Stimulated activated CD4-positive, alpha-beta T cell treated with anti-CD3 and anti-CD28 coated beads, Interleukin-15, amount 100 ng/mL, for 1 hour (primary cell): Measurements from ENCODE around the gene MKRN1.
"Not testable (repeated sequence)": the region's sequence is repeated elsewhere in the genome, so short reads cannot be mapped to it uniquely, and the experiment has no call there.

Experiments used
- DNase-seq, 2 donors: peaks; one replicate each; pipeline ENCODE4 v3.0.0-alpha.2; 2020; ENCODE audit warnings: low read depth in 1 of 2, low spot score in 1 of 2

Gene MKRN1

GRCh38 chr7:140484951-140485499 lies 5.7 kb upstream of the MKRN1 start:
- DNase-seq: no peak

- DNase-seq: no peak
Observed at GRCh38 chr7:140484479-140484878, 5.2 kb upstream of the MKRN1 start.

GRCh38 chr7:140479739-140480084 lies 407 bp upstream of the MKRN1 start:
- DNase-seq: no peak

- peak; percentile 12 to 18 for DNase-seq
Observed at GRCh38 chr7:140478246-140479061, 851 bp downstream of the MKRN1 start.

- DNase-seq: no peak
Observed at GRCh38 chr7:140476698-140477261, 2.5 kb downstream of the MKRN1 start.

- DNase-seq: no peak
Observed at GRCh38 chr7:140475747-140476333, 3.5 kb downstream of the MKRN1 start.

- DNase-seq: no peak
Observed at GRCh38 chr7:140463111-140463510, 16.2 kb downstream of the MKRN1 start.

GRCh38 chr7:140458916-140459315 lies 20.4 kb downstream of the MKRN1 start:
- no peak for DNase-seq

- DNase-seq: no peak
Observed at GRCh38 chr7:140458201-140458600, 21.1 kb downstream of the MKRN1 start.

- DNase-seq: no peak
Observed at GRCh38 chr7:140456551-140457051, 22.7 kb downstream of the MKRN1 start.

- DNase-seq: no peak
Observed at GRCh38 chr7:140455743-140456142, 23.6 kb downstream of the MKRN1 start.

- DNase-seq: no peak
Observed at GRCh38 chr7:140454657-140455015, 24.7 kb downstream of the MKRN1 start.

- not testable (repeated sequence) for DNase-seq
Observed at GRCh38 chr7:140453785-140454656, 25.3 kb downstream of the MKRN1 start.

GRCh38 chr7:140453273-140453672 lies 26.0 kb downstream of the MKRN1 start:
- DNase-seq: no peak

- DNase-seq: no peak
Observed at GRCh38 chr7:140451716-140452115, 27.6 kb downstream of the MKRN1 start.

- DNase-seq: no peak
Observed at GRCh38 chr7:140448781-140449480, 30.4 kb downstream of the MKRN1 start.

GRCh38 chr7:140447841-140448240 lies 31.5 kb downstream of the MKRN1 start:
- DNase-seq: no peak

- DNase-seq: no peak
Observed at GRCh38 chr7:140446467-140446866, 32.8 kb downstream of the MKRN1 start.

- DNase-seq: no peak
Observed at GRCh38 chr7:140441519-140441918, 37.8 kb downstream of the MKRN1 start.

- no peak for DNase-seq
Observed at GRCh38 chr7:140440593-140440992, 38.7 kb downstream of the MKRN1 start.

GRCh38 chr7:140439359-140439758 lies 39.9 kb downstream of the MKRN1 start:
- no peak for DNase-seq
